ENCODE measurements around the gene TMEM115. TPM values are rescaled to one million over a fixed set of nuclear protein-coding genes. Genes with fewer than 3 reads are reported as not detected.

Gene TMEM115
- total RNA-seq, 4 donors from 2014 or later, result 24.2 to 41.6 (median 30.6) TPM

DNA sequence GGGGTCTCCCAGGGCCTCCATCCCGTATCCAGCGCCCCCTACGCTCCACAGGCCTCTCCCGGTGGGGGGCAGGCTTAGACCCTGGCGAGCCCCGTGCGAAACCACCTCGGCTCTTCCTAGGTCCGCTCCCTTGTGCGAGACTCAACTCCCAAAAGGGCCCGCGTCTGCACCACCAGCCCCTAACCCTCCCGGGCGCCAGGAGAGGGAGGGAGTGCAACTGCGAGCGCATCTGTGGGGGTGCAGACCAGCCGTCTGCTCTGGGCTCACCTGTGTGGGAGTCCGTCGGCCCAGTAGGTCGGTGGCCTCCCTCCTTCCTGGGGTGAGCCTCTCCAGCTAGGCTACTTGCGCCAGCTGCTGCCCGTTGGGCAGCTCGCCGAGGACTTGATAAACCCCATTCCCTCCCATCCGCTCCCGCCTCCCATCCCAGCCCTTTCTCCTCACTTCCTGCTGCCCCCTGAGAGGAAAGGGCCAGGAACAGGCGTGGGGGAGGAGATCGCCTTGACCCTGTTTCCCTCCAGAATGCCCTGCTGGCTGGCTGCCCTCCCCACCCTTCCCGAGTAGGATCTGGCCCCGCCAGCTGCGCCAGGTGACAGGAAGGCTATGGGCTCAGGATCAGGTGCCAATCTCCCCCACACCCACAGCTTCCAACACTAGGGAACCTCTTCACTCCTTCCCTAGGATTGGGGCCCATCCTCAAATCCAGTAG lies 36.8 kb downstream of the TMEM115 start, which contains the start of gene HYAL2:
HYAL2 (minus strand) TSS at position 360 of the 706 bp plus-strand sequence. CDS start 2,256 bp downstream, outside the sequence.
- peaks cover 61 to 93% (median 62%) of the 10 kb centered on the region in 3 donors for H3K4me1 ChIP-seq

DNA sequence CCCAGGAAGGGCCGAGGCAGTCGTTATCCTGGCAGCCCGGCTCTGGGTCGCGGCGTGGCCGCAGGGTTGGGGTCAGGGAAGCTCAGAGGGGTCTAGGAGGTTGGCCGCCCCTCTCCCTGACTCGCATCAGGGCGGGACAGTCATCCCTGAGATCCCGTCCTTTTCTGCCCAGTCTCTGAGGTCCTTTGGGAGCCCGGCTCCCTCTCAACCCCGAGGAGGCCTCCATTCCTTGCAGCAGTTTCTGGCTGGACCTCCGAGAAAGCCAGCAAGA lies 37.3 kb downstream of the TMEM115 start:
- Histone ChIP-seq H3K9me3 (no peaks in the 10 kb centered on the region), H3K27me3 (no peaks in the 10 kb centered on the region), H3K4me1 (peaks cover 61 to 93% (median 62%) of the 10 kb centered on the region in 3 donors), H3K4me3 (peak overlapping the region; percentile 71 to 98 (median 82)), H3K27ac (peak overlapping the region; percentile 90 to 98 (median 96)), H3K36me3 (peaks cover 0 to 51% (median 11%) of the 10 kb centered on the region in 3 donors)
- WGBS, 2 donors, result 22 to 30% methylated on average over 4 to 11 of the region's 14 CpGs
- DNase-seq, result no peak
- TF ChIP-seq, protein P1, sequence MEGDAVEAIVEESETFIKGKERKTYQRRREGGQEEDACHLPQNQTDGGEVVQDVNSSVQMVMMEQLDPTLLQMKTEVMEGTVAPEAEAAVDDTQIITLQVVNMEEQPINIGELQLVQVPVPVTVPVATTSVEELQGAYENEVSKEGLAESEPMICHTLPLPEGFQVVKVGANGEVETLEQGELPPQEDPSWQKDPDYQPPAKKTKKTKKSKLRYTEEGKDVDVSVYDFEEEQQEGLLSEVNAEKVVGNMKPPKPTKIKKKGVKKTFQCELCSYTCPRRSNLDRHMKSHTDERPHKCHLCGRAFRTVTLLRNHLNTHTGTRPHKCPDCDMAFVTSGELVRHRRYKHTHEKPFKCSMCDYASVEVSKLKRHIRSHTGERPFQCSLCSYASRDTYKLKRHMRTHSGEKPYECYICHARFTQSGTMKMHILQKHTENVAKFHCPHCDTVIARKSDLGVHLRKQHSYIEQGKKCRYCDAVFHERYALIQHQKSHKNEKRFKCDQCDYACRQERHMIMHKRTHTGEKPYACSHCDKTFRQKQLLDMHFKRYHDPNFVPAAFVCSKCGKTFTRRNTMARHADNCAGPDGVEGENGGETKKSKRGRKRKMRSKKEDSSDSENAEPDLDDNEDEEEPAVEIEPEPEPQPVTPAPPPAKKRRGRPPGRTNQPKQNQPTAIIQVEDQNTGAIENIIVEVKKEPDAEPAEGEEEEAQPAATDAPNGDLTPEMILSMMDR (IDR thresholded peaks at IDR 0.05), result no peak
- no peak for TF ChIP-seq POLR2A (IDR thresholded peaks at IDR 0.05)
- intact Hi-C loops (cut with DNase I), result loop anchor here (10.0 kb wide), 1 partner anchor 47 kb away; the partner anchor contains the start of gene LSMEM2

More for the DNA sequence above, 36.8 kb downstream of the TMEM115 start, which contains the start of gene HYAL2:
- peak within 1 kb of the TSS; percentile 90 to 98 (median 96) for H3K27ac ChIP-seq
- peak in 2 of 4 donors; percentile 5 to 10 for TF ChIP-seq POLR2A (IDR thresholded peaks at IDR 0.05)
- TF ChIP-seq, protein P1 (IDR thresholded peaks at IDR 0.05), result no peak
- no peaks in the 10 kb centered on the region for H3K9me3 ChIP-seq
- intact Hi-C loops (cut with DNase I), result loop anchor here (10.0 kb wide), 1 partner anchor 48 kb away; the partner anchor contains the start of gene LSMEM2
- no peak for DNase-seq
- peaks cover 0 to 46% (median 8%) of the 10 kb centered on the region in 3 donors for H3K36me3 ChIP-seq
- 44 to 50% methylated on average over 6 to 8 of the region's 31 CpGs for WGBS, 2 donors
- H3K27me3 ChIP-seq, result no peaks in the 10 kb centered on the region
- H3K4me3 ChIP-seq, result peak within 1 kb of the TSS; percentile 71 to 98 (median 82)

DNA sequence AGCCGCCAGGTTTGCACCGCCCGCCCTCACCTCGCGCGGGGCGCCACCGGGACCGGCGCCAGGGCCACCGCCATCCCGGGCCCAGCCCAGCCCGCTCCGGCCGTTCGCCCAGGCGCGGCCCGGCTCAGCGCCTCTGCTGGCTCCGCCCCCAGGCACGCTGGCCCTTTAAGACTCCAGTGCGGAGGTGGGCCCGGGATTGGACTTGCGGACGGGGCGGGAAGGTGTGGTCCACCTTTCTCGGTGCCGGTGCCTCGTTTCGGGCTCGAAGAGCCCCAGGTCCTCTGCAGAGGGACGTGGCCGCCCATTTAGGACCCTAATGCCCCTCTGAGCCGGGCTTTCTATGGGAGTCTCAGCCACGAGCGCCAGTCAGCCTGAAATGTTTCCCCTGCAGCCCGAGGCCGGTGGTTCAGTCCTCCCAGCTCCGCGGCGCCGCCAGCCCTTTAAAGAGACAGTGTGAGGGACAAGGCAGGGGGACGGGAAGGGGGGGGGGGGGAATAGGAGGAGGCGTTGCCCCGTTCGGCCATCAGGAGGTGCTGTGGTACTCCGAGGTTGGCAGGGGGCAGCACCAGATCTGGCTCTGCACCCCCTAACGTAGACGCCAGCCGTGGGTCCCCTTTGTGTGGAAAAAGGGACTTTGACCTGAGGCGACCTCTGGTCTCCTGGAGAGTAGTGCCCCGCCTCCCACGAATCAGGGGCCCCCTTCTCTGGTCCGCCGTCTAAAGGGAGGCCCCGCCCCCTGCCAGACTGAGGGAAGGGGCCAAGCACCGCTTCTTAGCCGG lies 37.8 kb downstream of the TMEM115 start:
- Histone ChIP-seq H3K9me3 (no peaks in the 10 kb centered on the region), H3K4me3 (peak overlapping the region; percentile 71 to 98 (median 82)), H3K27me3 (no peaks in the 10 kb centered on the region), H3K36me3 (peaks cover 0 to 49% (median 11%) of the 10 kb centered on the region in 3 donors), H3K27ac (peak overlapping the region; percentile 90 to 98 (median 96)), H3K4me1 (peaks cover 60 to 93% (median 60%) of the 10 kb centered on the region in 3 donors)
- peak in 2 of 4 donors; percentile 50 to 61 for TF ChIP-seq POLR2A (IDR thresholded peaks at IDR 0.05)
- TF ChIP-seq, protein P1 (IDR thresholded peaks at IDR 0.05), result peak; percentile 20 to 53 (median 28)
- DNase-seq, result peak; percentile 67
- WGBS, 2 donors, result 0% methylated on average over 5 of the region's 59 CpGs; no CpG with 5 or more reads in 1 of the 2 donors
- intact Hi-C loops (cut with DNase I), result loop anchor here (10.0 kb wide), 1 partner anchor 47 kb away; the partner anchor contains the start of gene LSMEM2

DNA sequence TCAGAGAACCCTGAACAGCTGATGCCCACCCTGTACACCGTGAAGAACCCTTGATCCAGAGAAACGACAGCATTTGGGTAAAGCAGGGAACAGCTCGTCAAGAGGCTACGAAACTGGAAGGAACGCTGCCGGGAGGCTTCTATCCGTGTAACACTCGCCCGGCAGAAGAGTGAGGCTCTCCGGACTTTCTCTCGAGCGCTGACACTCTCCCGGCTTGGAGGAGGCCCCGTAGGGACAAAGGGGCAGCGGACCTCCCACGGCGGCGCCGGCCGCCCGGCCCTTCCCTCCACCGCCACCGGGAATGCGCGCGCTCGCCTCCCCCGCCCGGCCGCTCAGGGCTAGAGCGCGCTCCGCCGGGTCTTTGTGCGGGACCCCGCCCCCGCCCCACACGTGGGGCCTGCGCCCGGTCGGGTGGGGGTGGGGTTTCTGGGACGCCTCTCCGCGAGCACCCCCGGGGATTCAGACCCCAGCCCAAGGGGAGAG lies 38.4 kb downstream of the TMEM115 start:
- H3K27ac ChIP-seq, result peak overlapping the region; percentile 90 to 98 (median 96)
- H3K4me3 ChIP-seq, result peak overlapping the region; percentile 71 to 98 (median 82)
- WGBS, 2 donors, result 0% methylated on average over 8 to 10 of the region's 45 CpGs
- peaks cover 0 to 43% (median 11%) of the 10 kb centered on the region in 3 donors for H3K36me3 ChIP-seq
- intact Hi-C loops (cut with DNase I), result loop anchor here (10.0 kb wide), 1 partner anchor 46 kb away; the partner anchor contains the start of gene LSMEM2
- TF ChIP-seq, protein P1 (IDR thresholded peaks at IDR 0.05), result no peak
- TF ChIP-seq POLR2A (IDR thresholded peaks at IDR 0.05), result peak in 3 of 4 donors; percentile 63 to 81 (median 69)
- H3K9me3 ChIP-seq, result no peaks in the 10 kb centered on the region
- H3K4me1 ChIP-seq, result peaks cover 65 to 93% (median 66%) of the 10 kb centered on the region in 3 donors
- no peak for DNase-seq
- no peaks in the 10 kb centered on the region for H3K27me3 ChIP-seq
